Left renal pelvis (tissue), 4 donors: ENCODE results near the gene PTGES3. TPM values are rescaled to one million over a fixed set of nuclear protein-coding genes. Genes with fewer than 3 reads are reported as not detected.
A peak's percentile ranks its signal among the peaks of the same experiment; 100 is the strongest.
"Not testable (repeated sequence)": the region's sequence is repeated elsewhere in the genome, so short reads cannot be mapped to it uniquely, and the experiment has no call there.

Source experiments
- DNase-seq, 4 donors: peaks; one replicate each; pipeline ENCODE4 v3.0.0-alpha.2; 2013; ENCODE audit warnings: low read depth in 4 of 4, low spot score in 3 of 4
- polyA plus RNA-seq, 4 donors: library from polyadenylated mRNA; unstranded; fragments of 120-200 nt; gene quantifications; one replicate each; pipeline ENCODE4 v1.2.1, GENCODE V29; 2013; ENCODE audit not compliant: insufficient read length in 4 of 4

PTGES3 gene
- polyA plus RNA-seq, 4 donors = 274 to 381 (median 335) TPM

DNA sequence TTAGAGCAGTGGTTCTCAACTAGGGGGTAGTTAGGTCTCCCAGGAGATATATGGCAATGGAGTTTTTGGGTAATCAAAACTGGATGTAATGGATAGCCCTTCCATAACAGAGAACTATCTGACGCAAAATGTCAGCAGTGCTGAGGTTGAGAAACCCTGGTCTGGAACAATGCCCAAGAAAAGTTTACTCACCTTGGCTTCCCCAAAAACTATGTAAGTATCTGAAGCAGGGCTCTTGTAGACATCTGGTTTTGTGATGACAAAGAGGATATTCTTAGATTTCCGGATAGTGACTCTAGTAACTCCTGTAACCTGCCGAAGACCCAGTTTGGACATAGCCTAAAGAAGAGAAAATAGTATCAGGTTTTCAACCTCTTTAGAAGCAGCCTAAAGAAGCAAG, 25.3 kb upstream of the PTGES3 start:
- DNase-seq = no peak

DNA sequence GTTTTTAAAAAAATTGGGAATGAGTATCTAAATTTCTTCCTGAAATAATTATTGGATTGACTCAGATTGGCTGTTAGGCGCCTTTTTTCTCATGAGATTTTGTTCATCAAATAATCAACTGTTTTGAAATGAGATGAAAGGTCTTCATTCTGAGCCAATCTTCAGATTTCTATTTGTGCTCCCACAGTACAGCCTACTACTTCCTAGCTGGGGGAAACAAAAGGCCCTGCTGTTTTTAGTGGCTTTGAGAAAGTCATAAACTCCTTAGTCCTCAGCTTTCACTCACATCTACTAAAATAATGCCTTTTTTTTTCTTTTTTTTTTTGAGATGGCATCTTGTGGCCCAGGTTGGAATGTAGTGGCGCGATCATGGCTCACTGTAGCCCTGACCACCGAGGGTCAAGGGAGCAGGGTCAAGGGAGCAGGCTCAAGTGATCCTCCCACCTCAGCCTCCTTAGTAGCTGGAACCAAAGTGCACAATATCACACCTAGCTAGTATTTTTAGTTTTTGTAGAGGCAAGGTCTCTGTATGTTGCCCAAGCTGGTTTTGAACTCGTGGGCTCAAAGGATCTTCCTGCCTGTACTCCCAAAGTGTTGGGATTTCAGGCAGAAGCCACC, 21.8 kb upstream of the PTGES3 start:
- no peak for DNase-seq

DNA sequence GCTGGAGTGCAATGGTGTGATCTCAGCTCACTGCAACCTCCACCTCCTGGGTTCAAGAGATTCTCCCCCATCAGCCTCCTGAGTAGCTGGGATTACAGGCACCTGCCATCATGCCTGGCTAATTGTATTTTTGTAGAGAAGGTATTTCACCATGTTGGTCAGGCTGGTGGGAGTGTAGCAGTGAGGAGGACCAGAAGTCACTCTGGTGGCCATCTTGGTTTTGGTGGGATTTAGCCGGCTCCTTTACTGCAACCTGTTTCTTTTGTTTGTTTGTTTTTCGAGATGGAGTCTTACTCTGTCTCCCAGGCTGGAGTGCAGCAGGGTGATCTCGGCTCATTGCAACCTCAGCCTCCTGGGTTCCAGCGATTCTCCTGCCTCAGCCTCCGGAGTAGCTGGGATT, 16.4 kb upstream of the PTGES3 start:
- not testable (repeated sequence) for DNase-seq

DNA sequence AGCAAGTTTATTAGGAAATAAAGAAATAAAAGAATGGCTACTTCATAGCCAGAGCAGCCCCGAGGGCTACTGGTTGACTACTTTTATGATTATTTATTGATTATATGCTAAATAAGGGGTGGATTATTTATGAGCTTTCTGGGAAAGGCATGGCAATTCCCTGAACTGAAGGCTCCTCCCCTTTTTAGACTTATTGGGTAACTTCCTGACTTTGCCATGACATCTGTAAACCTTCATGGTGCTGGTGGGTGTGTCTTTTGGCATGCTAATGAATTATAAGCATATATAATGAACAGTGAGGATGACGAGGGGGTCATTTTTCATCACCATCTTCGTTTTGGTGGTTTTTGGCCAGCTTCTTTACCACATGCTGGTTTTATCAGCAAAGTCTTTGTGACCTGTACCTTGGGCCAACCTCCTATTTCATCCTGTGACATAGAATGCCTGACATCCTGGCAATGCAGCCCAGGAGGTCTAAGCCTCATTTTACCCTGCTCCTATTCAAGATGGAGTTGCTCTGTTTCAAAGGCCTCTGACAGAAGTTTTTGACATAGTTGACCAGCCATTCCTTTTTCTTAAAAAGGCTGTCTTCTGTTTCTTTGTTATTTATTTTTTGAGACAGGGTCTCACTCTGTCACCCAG, 11.1 kb upstream of the PTGES3 start:
- no peak for DNase-seq

DNA sequence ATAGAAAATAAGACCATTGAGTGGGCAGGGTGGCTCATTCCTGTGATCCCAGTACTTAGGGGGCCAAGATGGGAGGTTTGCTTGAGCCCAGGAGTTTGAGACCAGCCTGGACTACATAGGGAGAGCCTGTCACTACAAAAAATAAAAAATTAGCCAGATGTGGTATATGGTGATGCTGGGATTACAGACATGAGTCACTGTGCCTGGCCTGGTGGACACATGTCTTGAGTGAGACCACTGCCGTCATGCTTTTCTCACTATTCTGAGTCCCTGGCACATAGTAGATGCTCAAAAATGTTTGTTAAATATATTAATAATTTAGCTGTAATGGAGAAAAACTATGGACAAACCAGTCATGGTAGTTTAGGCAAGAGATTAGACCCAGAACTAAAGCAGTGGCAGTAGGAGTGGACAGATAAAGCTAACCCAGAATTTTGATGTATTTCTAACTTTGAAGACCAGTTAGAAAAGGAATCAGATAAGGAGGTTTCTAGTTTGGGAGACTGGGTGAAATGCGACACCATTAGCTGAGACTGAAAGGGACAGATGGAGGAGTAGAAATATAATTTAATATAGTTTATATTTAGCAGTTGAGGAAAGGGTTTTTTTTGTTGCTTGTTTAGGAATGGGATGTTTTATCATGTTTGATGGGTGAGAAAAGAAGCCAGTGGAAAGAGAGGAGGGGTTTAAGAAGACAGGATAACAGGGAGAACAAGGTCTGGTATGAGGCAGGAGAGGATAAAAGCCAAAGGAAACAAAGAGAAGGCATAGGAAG, 7.4 kb upstream of the PTGES3 start:
- no peak for DNase-seq

DNA sequence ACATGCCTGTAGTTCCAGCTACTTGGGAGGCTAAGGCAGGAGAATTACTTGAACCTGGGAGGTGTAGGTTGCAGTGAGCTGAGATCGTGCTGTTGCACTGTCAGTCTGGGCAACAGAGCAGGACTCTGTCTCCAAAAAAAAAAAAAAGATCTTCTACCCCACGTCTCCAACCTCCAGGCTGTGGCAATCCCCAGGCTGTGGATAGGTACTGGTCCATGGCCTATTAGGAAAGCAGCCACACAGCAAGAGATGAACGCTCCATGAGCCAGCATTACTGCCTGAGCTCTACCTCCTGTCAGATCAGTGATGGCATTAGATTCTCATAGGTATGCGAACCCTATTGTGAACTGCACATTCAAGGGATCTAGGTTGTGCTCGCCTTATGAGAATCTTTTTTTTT, 6.1 kb upstream of the PTGES3 start:
- DNase-seq = no peak

DNA sequence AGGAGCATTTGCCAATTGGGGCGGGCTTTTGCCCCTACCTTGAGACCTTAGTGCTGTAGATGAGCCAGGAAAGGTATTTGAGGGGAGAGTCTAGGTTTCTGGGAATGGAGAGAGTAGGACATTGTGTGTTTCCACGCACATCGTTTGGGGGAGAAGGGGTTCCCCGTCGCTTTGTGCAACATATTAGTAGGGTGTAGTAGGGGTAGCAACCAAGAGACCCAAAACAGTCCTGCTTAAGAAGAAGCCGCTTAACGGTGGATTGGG, 694 bp upstream of the PTGES3 start:
- DNase-seq = peak in 1 of 4 donors; percentile 14

DNA sequence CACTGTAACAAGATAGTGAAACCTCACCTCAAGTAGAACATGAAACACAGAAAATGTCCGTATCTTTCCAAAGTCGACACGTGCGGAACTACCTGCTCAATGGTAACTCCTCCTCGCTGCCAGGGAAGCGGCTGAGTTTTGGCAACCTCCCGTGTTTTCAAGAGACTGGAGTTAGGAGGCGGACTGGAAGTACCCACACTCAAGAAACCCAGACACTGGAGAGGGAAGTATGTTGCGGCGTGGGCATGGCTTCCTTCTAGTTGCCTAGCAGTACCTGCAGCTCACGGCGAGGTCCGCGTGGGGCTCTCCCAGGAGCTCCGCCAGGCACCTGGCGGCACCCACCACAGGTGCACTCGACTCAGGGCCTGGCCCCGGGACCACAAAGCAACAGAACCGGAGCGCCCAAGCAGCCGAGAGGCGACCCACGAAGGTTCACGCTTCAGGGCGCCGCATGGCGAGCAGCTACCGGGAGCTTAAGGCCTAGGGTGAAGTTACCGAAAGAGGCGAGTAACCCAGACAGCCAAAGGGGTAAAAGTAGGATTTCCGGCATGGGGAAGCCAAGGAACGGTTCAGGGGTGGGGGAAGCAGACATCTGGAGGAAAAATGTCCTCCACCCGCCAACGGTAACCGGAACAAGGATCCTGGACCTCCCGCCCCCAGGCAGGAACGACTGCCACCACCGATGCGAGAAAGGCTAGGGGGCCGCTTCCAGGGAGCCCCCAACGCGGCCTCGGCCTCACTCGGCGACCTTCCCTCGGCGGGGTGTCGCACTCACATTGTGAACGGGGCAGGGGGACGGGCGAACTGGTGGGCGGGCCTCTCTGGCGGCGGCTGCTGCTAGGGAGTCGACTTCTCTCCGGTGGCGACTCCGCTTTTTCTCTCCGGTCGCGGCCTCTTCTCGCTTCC, 608 bp downstream of the PTGES3 start:
- DNase-seq = peak in 2 of 4 donors; percentile 31

DNA sequence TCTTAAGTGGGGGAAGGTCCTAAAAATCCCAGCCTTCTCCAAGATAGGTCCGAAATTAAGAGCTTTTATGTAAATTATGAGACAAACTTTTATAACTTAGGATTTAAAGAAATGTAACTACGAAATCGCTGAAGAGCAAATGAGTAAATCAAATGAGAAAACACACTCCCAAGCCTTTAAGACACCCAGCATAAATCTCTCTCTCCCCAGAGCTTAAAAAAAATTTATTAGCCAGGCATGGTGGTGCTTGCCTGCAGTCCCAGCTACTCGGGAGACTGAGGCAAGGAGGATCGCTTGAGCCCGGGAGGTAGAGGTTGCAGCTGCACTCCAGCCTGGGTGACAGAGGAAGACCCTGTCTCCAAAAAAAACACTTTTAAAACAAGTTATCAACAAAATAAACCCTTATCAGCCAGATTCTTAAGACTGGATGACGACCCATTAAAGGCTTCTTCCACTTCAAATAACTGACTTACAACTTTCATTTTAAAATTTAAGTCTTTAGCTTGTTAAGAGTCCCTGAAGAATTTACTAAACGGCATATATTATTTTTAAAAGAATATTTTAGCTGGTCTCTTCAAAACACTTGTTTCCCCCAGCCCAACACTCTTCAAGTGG, 3.2 kb downstream of the PTGES3 start:
- peak in 2 of 4 donors; percentile 16 to 31 for DNase-seq

DNA sequence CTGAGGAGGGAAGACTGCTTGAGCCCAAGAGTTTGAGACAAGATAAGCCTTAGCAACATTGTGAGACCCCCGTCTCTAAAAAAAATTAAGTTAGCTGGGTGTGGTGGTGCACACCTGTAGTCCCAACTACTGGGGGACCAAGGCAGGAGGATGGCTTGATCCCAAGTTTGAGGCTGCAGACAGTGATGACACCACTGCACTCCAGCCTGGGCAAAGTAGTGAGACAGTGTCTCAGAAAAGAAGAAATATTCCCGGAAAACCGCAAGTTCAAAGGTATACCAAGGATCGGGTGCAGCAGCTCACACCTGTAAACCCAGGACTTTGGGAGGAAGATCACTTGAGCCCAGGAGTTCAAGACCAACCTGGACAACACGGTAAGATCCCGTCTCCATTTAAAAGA, 5.8 kb downstream of the PTGES3 start:
- DNase-seq = no peak

DNA sequence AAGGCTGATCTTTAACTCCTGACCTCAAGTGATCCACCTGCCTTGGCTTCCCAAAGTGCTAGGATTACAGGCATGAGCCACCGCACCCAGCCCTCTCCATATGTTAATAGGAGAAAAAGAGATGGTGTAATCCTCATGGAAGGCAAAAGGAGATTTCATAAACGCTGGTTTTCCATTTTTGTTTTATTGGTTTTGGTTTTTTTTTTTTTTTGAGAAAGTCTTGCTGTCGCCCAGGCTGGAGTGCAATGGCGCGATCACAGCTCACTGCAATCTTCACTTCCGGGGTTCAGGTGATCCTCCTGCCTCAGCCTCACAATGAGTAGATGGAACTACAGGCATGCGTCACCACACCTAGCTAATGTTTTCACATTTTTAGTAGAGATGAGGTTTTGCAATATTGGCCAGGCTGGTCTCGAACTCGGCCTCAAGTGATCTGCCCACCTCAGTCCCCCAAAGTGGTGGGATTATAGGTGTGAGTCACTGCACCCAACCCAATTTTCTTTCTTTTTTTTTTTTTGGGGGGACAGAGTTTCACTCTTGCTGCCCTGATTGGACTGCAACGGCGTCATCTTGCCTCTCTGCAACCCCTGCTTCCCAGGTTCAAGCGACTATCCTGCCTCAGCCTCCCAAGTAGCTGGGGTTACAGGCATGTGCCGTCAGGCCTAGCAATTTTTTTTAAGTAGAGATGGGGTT, 8.1 kb downstream of the PTGES3 start:
- DNase-seq = no peak

DNA sequence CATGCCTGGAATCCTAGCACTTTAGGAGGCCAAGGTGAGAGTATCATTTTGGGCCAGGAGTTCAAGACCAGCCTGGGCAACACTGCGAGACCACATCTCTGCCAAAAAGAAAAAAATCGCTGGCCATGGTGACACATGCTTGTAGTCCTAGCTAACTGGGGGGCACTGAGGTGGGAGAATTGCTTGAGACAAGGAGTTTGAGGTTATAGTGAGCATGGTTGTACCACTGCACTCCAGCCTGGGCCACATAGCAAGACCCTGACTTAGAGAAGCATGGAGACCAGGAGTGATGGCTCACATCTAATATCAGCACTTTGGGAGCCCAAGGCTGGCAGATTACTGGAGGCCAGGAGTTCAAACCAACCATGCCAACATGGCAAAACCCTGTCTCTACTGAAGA, 9.2 kb downstream of the PTGES3 start:
- no peak for DNase-seq

DNA sequence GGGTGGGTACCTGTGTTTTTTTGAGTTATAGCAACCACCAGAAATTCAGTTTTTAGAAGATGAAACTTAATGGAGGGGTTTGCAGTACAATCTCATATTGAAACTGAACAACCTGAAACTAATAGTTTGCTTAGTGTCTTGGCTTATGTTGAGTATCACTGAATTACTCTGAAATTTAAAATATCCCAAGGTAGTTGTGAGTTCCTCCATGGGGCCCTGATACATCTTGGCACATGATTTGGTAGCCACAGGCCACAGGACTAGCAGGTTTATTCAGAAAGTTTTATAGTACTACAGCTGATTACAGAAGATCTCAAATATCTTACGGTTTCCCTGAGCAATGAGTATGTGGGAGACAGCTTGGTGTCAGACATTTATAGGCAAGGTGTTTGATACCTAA, 10.4 kb downstream of the PTGES3 start:
- no peak for DNase-seq

DNA sequence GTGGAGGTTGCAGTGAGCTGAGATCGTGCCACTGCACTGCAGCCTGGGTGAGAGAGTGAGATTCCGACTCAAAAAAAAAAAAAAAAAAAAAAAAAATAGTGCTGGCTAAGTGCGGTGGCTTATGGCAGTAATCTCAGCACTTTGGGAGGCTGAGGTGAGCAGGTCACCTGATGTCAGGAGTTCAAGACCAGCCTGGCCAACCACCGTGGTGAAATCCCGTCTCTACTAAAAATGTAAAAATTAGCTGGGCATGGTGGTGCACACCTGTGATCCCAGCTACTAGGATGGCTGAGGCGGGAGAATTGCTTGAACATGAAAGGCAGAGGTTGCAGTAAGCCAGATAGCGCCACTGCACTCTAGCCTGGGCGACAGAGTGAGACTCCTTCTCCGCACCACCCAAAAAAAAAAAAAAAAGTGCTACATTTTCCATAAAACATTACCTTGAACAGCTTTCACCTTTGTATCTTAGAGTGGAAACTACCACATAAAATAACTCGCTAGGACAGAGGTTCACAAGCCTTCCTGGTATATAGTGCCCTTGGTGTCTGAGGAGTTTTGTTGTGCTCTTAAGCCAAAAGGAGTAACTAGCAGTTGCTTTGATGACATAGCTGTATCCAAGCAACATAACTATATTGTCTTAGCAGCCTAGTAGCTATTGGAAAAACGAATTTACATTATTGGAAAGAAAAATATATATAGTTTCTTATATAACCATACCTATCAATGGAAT, 11.1 kb downstream of the PTGES3 start:
- DNase-seq = no peak

DNA sequence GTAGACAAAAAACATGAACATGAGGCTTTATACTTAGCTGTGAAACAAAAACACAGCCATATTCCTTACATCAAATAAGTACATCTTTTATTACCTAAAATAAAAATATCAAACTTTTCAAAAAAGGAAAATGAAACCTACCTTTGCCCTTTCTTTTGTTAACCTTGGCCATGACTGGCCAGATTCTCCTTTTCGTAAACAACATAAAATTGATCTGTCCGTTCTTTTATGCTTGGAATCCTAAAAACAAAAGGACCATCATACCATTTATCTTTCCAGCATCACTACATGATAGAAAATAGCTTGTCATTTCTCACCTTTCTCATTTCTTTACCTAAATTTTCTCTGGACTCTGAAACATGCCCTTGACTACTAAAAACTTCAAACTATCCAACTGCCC, 16.5 kb downstream of the PTGES3 start:
- no peak for DNase-seq

DNA sequence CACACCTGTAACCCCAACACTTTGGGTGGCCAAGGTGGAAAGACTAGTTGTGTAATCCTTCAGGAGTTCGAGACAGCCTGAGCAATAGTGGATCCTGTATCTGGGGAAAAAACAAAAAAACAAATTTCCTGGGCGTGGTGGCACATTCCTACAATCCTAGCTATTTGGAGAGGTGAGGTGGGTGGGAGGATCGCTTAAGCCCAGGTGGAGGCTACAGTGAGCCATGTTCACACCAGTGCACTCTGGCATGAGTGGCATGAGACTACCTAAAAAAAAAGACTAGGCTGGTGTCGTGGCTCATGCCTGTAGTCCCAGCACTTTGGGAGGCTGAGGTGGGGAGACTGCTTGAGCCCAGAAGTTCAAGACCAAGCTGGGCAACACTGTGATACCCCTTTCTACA, 17.2 kb downstream of the PTGES3 start:
- DNase-seq = no peak

DNA sequence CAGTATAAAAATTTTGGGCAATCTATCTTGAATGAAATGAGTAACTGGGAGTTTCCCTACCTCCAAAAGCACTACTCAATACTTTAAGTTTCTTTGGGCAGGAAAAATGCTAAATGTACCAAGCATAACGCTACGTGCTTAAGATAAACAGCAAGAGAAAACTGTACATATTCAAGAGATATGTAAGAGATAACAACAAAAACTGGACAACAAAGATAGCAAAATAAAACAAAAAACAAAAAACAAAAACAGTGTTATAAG, 20.0 kb downstream of the PTGES3 start:
- no peak for DNase-seq

DNA sequence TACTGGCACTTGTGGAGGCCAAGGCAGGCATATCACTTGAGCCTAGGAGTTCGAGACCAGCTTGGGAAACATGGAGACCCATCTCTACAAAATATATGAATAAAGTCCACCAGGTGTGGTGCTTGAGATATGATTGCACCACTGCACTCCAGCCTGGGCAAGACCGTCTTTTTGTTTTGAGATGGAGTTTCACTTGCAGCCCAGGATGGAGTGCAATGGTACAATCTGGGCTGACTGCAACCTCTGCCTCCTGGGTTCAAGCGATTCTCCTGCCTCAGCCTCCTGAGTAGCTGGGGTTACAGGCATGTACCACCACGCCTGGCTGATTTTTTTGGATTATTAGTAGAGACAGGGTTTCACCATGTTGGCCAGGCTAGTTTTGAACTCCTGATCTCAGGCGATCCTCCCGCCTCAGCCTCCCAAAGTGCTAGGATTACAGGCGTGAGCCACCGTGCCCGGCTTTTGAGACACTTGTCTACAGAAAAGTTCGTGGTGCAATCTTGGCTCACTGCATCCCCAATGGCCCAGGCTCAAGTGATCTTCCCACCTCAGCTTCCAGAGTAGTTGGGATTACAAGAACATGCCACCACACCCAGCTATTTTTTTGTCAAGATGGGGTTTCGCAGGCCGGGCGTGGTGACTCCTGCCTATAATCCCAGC, 26.0 kb downstream of the PTGES3 start:
- DNase-seq = no peak

DNA sequence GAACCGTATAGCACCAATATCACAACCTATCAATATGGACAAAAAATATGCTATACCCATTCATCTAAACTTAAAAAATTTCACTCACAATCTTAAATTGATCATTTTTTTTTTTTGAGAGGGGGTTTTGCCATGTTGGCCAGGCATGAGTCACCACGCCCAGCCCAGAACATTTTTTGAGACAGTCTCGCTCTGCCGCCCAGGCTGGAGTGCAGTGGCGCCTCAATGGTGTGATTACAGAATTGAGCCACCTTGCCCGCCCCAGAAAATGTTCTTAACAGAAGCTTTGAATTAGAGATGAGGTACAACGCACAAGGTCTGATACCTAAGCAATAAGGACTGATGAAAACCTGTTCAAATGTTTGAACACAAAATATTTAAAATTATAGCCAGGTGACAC, 26.5 kb downstream of the PTGES3 start:
- no peak for DNase-seq
